ENCODE results near the gene MATCAP1.

MATCAP1 gene

GRCh38 chr16:67163999-67164558 lies 19.7 kb downstream of the MATCAP1 start:
- Histone ChIP-seq H4K8ac (ENCODE audit: low read depth, low read length) (no peak overlapping the region), H3K79me2 (ENCODE audit: control insufficient read depth, insufficient read depth, low read length, poor library complexity) (peaks cover 6% of the 10 kb centered on the region), H3K36me3 (ENCODE audit: control insufficient read depth in 1 of 2, insufficient read depth in 2 of 2, low read length in 2 of 2) (no peaks in the 10 kb centered on the region), H3K4ac (ENCODE audit: low read depth, low read length) (no peak overlapping the region), H2AK5ac (ENCODE audit: low read length) (no peak overlapping the region), H3K4me3 (ENCODE audit: low read depth, low read length) (no peak overlapping the region), H4K91ac (ENCODE audit: low read depth, low read length) (no peak overlapping the region), H3K4me2 (ENCODE audit: low read length) (peak overlapping the region; percentile 63), H3K79me1 (ENCODE audit: low read length) (peaks cover 9% of the 10 kb centered on the region), H2BK120ac (ENCODE audit: insufficient read depth, low read length, poor library complexity) (no peak overlapping the region), H2BK12ac (ENCODE audit: low read length) (no peak overlapping the region), H3K9ac (ENCODE audit: low read length) (no peak overlapping the region), H2BK5ac (ENCODE audit: low read depth, low read length, poor library complexity) (no peak overlapping the region), H3K18ac (ENCODE audit: low read length) (no peak overlapping the region), H2AFZ (ENCODE audit: insufficient read depth, low read length, poor library complexity) (peak overlapping the region; percentile 19), H3K27me3 (ENCODE audit: insufficient read depth, low read length) (peaks cover 74% of the 10 kb centered on the region), H4K12ac (ENCODE audit: low read depth, low read length) (no peak overlapping the region), H3K4me1 (ENCODE audit: control insufficient read depth in 1 of 2, insufficient read depth in 2 of 2, low read length in 2 of 2) (peaks cover 12 to 23% of the 10 kb centered on the region in 2 experiments), H3K23ac (ENCODE audit: low read length) (no peak overlapping the region), H3K27ac (ENCODE audit: low read depth, low read length) (no peak overlapping the region), H3K14ac (ENCODE audit: low read length) (no peak overlapping the region), H3K9me3 (ENCODE audit: insufficient read depth, low read depth, low read length) (peaks cover 8% of the 10 kb centered on the region)
- no CpG with 5 or more reads among the region's 34 CpGs for WGBS (ENCODE audit: extremely low coverage, insufficient coverage, insufficient read length)
- no peak for DNase-seq

DNA sequence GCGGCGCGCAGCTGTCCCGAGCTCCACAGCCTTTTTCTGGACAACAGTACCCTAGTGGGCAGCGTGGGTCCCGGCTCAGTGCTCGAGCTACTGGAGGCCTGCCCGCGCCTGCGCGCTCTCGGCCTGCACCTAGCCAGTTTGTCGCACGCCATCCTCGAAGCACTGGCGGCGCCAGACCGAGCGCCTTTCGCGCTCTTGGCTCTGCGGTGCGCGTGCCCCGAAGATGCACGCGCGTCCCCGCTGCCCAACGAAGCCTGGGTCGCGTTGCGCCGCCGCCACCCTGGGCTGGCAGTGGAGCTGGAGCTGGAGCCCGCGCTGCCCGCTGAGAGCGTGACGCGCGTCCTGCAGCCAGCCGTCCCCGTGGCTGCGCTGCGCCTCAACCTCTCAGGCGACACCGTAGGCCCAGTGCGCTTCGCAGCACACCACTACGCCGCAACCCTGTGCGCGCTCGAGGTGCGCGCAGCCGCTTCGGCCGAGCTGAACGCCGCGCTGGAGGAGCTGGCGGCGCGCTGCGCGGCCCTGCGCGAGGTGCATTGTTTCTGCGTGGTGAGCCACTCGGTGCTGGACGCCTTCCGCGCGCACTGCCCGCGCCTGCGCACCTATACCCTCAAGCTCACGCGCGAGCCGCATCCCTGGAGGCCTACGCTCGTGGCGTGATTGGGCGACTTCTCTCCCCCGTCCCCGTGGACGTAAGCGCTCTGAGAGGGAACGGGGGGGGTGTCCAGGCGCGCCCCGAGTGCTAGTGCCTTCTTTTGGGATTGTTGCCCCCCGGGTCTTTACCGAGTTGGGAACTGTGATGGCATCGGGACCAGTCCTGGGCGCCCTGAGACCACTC lies 20.4 kb downstream of the MATCAP1 start:
- Histone ChIP-seq H3K23ac (ENCODE audit: low read length) (no peak overlapping the region), H3K4me3 (ENCODE audit: low read depth, low read length) (peak overlapping the region; percentile 11), H2AK5ac (ENCODE audit: low read length) (no peak overlapping the region), H3K4ac (ENCODE audit: low read depth, low read length) (no peak overlapping the region), H2AFZ (ENCODE audit: insufficient read depth, low read length, poor library complexity) (peak overlapping the region; percentile 19), H3K27me3 (ENCODE audit: insufficient read depth, low read length) (peaks cover 72% of the 10 kb centered on the region), H3K14ac (ENCODE audit: low read length) (no peak overlapping the region), H3K4me2 (ENCODE audit: low read length) (peak overlapping the region; percentile 63), H3K36me3 (ENCODE audit: control insufficient read depth in 1 of 2, insufficient read depth in 2 of 2, low read length in 2 of 2) (no peaks in the 10 kb centered on the region), H4K8ac (ENCODE audit: low read depth, low read length) (no peak overlapping the region), H2BK12ac (ENCODE audit: low read length) (no peak overlapping the region), H3K79me1 (ENCODE audit: low read length) (peaks cover 9% of the 10 kb centered on the region), H2BK120ac (ENCODE audit: insufficient read depth, low read length, poor library complexity) (no peak overlapping the region), H3K9ac (ENCODE audit: low read length) (no peak overlapping the region), H3K79me2 (ENCODE audit: control insufficient read depth, insufficient read depth, low read length, poor library complexity) (peaks cover 6% of the 10 kb centered on the region), H4K12ac (ENCODE audit: low read depth, low read length) (no peak overlapping the region), H3K18ac (ENCODE audit: low read length) (no peak overlapping the region), H3K27ac (ENCODE audit: low read depth, low read length) (no peak overlapping the region), H2BK5ac (ENCODE audit: low read depth, low read length, poor library complexity) (no peak overlapping the region), H4K91ac (ENCODE audit: low read depth, low read length) (no peak overlapping the region), H3K4me1 (ENCODE audit: control insufficient read depth in 1 of 2, insufficient read depth in 2 of 2, low read length in 2 of 2) (peaks cover 12 to 23% of the 10 kb centered on the region in 2 experiments), H3K9me3 (ENCODE audit: insufficient read depth, low read depth, low read length) (peaks cover 8% of the 10 kb centered on the region)
- no CpG with 5 or more reads among the region's 99 CpGs for WGBS (ENCODE audit: extremely low coverage, insufficient coverage, insufficient read length)
- DNase-seq: peak in 1 of 2 donors; percentile 31

DNA sequence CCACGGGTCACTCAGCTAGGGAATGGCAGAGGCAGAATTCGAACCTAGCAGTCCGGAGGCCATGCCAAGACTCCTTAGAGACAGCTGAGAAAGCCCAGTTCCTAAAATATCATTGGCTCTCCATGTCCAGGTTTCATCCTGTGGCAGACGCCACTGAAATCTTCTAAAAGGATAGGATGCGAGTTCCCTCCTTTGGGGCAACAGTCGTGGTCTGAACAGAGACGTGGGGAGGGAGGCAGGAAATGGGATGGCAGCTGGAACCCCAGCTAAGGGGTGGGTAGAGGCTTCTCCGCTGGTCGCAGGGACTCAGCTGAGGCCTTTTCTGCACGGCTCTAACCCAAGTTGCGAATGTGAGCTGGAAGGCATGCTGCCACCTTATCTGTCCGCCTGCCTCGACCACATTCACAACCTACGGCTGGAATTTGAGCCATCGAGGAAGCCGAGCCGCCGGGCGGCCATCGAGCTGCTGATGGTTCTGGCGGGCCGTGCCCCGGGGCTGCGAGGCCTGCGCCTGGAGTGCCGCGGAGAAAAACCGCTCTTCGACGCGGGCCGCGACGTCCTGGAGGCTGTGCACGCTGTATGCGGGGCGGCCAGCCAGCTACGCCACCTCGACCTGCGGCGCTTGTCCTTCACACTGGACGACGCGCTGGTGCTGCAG lies 21.1 kb downstream of the MATCAP1 start:
- Histone ChIP-seq H2BK12ac (ENCODE audit: low read length) (no peak overlapping the region), H3K4me1 (ENCODE audit: control insufficient read depth in 1 of 2, insufficient read depth in 2 of 2, low read length in 2 of 2) (peaks cover 12 to 23% of the 10 kb centered on the region in 2 experiments), H2BK120ac (ENCODE audit: insufficient read depth, low read length, poor library complexity) (no peak overlapping the region), H2BK5ac (ENCODE audit: low read depth, low read length, poor library complexity) (no peak overlapping the region), H3K4me3 (ENCODE audit: low read depth, low read length) (peak overlapping the region; percentile 11), H3K4me2 (ENCODE audit: low read length) (peak overlapping the region; percentile 63), H3K79me1 (ENCODE audit: low read length) (peaks cover 9% of the 10 kb centered on the region), H4K12ac (ENCODE audit: low read depth, low read length) (no peak overlapping the region), H3K27me3 (ENCODE audit: insufficient read depth, low read length) (peaks cover 74% of the 10 kb centered on the region), H3K36me3 (ENCODE audit: control insufficient read depth in 1 of 2, insufficient read depth in 2 of 2, low read length in 2 of 2) (no peaks in the 10 kb centered on the region), H3K27ac (ENCODE audit: low read depth, low read length) (no peak overlapping the region), H3K14ac (ENCODE audit: low read length) (no peak overlapping the region), H2AFZ (ENCODE audit: insufficient read depth, low read length, poor library complexity) (no peak overlapping the region), H3K9ac (ENCODE audit: low read length) (no peak overlapping the region), H3K79me2 (ENCODE audit: control insufficient read depth, insufficient read depth, low read length, poor library complexity) (peaks cover 6% of the 10 kb centered on the region), H4K91ac (ENCODE audit: low read depth, low read length) (no peak overlapping the region), H2AK5ac (ENCODE audit: low read length) (no peak overlapping the region), H3K23ac (ENCODE audit: low read length) (no peak overlapping the region), H3K4ac (ENCODE audit: low read depth, low read length) (no peak overlapping the region), H3K9me3 (ENCODE audit: insufficient read depth, low read depth, low read length) (peaks cover 8% of the 10 kb centered on the region), H4K8ac (ENCODE audit: low read depth, low read length) (no peak overlapping the region), H3K18ac (ENCODE audit: low read length) (no peak overlapping the region)
- DNase-seq: peak; percentile 71 to 80
- WGBS (ENCODE audit: extremely low coverage, insufficient coverage, insufficient read length): no CpG with 5 or more reads among the region's 44 CpGs

- Histone ChIP-seq H3K36me3 (ENCODE audit: control insufficient read depth in 1 of 2, insufficient read depth in 2 of 2, low read length in 2 of 2) (no peaks in the 10 kb centered on the region), H3K23ac (ENCODE audit: low read length) (no peak overlapping the region), H3K4me3 (ENCODE audit: low read depth, low read length) (no peak overlapping the region), H4K12ac (ENCODE audit: low read depth, low read length) (no peak overlapping the region), H3K18ac (ENCODE audit: low read length) (no peak overlapping the region), H4K8ac (ENCODE audit: low read depth, low read length) (no peak overlapping the region), H3K14ac (ENCODE audit: low read length) (no peak overlapping the region), H3K79me1 (ENCODE audit: low read length) (peaks cover 9% of the 10 kb centered on the region), H3K4me2 (ENCODE audit: low read length) (no peak overlapping the region), H4K91ac (ENCODE audit: low read depth, low read length) (no peak overlapping the region), H3K27ac (ENCODE audit: low read depth, low read length) (no peak overlapping the region), H2BK120ac (ENCODE audit: insufficient read depth, low read length, poor library complexity) (no peak overlapping the region), H3K9me3 (ENCODE audit: insufficient read depth, low read depth, low read length) (peaks cover 8% of the 10 kb centered on the region), H3K4ac (ENCODE audit: low read depth, low read length) (no peak overlapping the region), H2AFZ (ENCODE audit: insufficient read depth, low read length, poor library complexity) (no peak overlapping the region), H3K4me1 (ENCODE audit: control insufficient read depth in 1 of 2, insufficient read depth in 2 of 2, low read length in 2 of 2) (peaks cover 12 to 23% of the 10 kb centered on the region in 2 experiments), H2BK12ac (ENCODE audit: low read length) (no peak overlapping the region), H2BK5ac (ENCODE audit: low read depth, low read length, poor library complexity) (no peak overlapping the region), H2AK5ac (ENCODE audit: low read length) (no peak overlapping the region), H3K79me2 (ENCODE audit: control insufficient read depth, insufficient read depth, low read length, poor library complexity) (peaks cover 6% of the 10 kb centered on the region), H3K27me3 (ENCODE audit: insufficient read depth, low read length) (peaks cover 74% of the 10 kb centered on the region), H3K9ac (ENCODE audit: low read length) (no peak overlapping the region)
- no peak for DNase-seq
- no CpG with 5 or more reads among the region's 25 CpGs for WGBS (ENCODE audit: extremely low coverage, insufficient coverage, insufficient read length)
These were observed 22.1 kb downstream of the MATCAP1 start for GRCh38 chr16:67161595-67162058.

Data from trophoblast cell (in vitro differentiated cells and primary cell).